ENCODE data around the gene MTCH1. TPM values are rescaled to one million over a fixed set of nuclear protein-coding genes. Genes with fewer than 3 reads are reported as not detected.

The MTCH1 gene
- total RNA-seq, 2 experiments from 2014 or later: 231 to 239 TPM

GRCh38 chr6:37022135-37022863 is 36.3 kb upstream of the MTCH1 start:
- TF ChIP-seq CTCF (IDR thresholded peaks at IDR 0.05): no peak
- H3K36me3 Mint-ChIP-seq (ENCODE audit: low read depth): no peaks in the 10 kb centered on the region
- Histone ChIP-seq H3K27me3 (ENCODE audit: control insufficient read depth in 1 of 2, insufficient read depth in 2 of 2, low read length in 2 of 2) (no peaks in the 10 kb centered on the region), H3K36me3 (ENCODE audit: insufficient read depth, low read length) (no peaks in the 10 kb centered on the region), H3K27ac (ENCODE audit: low read depth in 1 of 2, low read length in 2 of 2) (no peak overlapping the region), H3K4me1 (ENCODE audit: insufficient read depth, low read length) (peaks cover 52% of the 10 kb centered on the region), H3K9me3 (ENCODE audit: control insufficient read depth in 1 of 2, insufficient read depth in 1 of 2, low read length in 2 of 2) (no peaks in the 10 kb centered on the region), H3K4me3 (ENCODE audit: low read length) (no peak overlapping the region)
- intact Hi-C loops (cut with DNase I, micrococcal nuclease): loop anchor here in 1 of 2 experiments (2.0 kb wide), 1 partner anchor 25 kb away; no protein-coding TSS in a partner anchor
- H3K27me3 Mint-ChIP-seq: no peaks in the 10 kb centered on the region
- H3K4me3 Mint-ChIP-seq: no peak overlapping the region
- peak in 1 of 14 experiments; percentile 34 for DNase-seq
- peak overlapping the region; percentile 32 for H3K27ac Mint-ChIP-seq
- H3K9me3 Mint-ChIP-seq: no peaks in the 10 kb centered on the region
- CTCF ChIA-PET: interaction anchor here (0.8 to 9.0 kb wide), 12 partner anchors 9 to 293 kb away, joined by 3 to 205 read pairs (median 5); partner anchors contain the start of genes MTCH1 and PIM1
- peaks cover 49% of the 10 kb centered on the region for H3K4me1 Mint-ChIP-seq (ENCODE audit: low read depth)
- POLR2A ChIA-PET: interaction anchor here (1.0 to 10.2 kb wide), 12 partner anchors 24 to 187 kb away, joined by 3 to 164 read pairs (median 6); partner anchors contain the start of genes C6orf89, MTCH1 and PIM1
- no peak for ATAC-seq (ENCODE audit: poor library complexity)

DNA sequence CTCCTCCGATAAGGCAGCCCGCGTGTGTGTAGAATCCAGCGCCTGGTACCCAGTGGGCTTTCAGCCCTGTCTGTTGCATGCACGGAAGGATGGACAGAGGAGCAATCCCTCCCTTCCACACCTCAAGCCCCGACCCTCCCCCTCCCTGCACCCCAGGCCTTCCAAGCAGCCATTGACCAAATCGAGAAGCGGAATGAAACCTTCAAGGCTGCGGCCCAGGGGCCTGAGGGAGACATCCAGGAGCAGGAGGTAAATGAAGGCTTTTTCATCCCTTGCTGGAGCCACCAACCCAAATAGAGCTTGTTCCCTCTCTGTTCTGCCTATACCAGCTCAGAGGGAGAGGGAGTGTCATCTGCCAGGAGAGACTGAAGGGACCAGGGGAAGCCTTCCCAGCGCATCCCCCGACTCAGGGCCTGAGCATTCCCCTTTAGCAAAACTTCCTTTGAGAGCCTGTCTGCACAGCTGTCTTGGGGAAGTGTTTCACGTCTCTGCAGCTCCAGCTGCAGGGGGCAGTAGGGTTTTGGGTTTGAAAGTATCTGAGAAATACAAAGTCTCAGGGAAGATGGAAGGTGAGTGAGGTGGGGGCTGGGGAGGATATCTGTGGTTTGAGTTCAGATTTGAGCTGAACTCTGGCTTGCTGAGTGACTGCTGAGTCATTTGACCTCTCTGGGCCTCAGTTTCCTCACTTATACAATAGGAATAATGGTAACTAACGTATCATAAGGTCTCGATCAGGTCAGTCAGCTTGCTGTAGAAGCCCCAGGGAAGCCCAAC is 35.5 kb upstream of the MTCH1 start:
- Histone ChIP-seq H3K9me3 (ENCODE audit: control insufficient read depth in 1 of 2, insufficient read depth in 1 of 2, low read length in 2 of 2) (no peaks in the 10 kb centered on the region), H3K4me1 (ENCODE audit: insufficient read depth, low read length) (peaks cover 52% of the 10 kb centered on the region), H3K27ac (ENCODE audit: low read depth in 1 of 2, low read length in 2 of 2) (no peak overlapping the region), H3K27me3 (ENCODE audit: control insufficient read depth in 1 of 2, insufficient read depth in 2 of 2, low read length in 2 of 2) (no peaks in the 10 kb centered on the region), H3K4me3 (ENCODE audit: low read length) (no peak overlapping the region), H3K36me3 (ENCODE audit: insufficient read depth, low read length) (no peaks in the 10 kb centered on the region)
- H3K4me3 Mint-ChIP-seq: no peak overlapping the region
- intact Hi-C loops (cut with DNase I, micrococcal nuclease): loop anchor here in 1 of 2 experiments (1.0 to 2.0 kb wide), 2 partner anchors 25 to 188 kb away; no protein-coding TSS in a partner anchor
- TF ChIP-seq CTCF (IDR thresholded peaks at IDR 0.05): peak; percentile 68
- ChIA-PET POLR2A (interaction anchor here (1.0 to 10.2 kb wide), 11 partner anchors 25 to 188 kb away, joined by 3 to 164 read pairs (median 6); partner anchors contain the start of genes C6orf89, MTCH1 and PIM1), CTCF (interaction anchor here (0.8 to 9.0 kb wide), 12 partner anchors 10 to 293 kb away, joined by 3 to 205 read pairs (median 5); partner anchors contain the start of genes MTCH1 and PIM1)
- H3K27me3 Mint-ChIP-seq: no peaks in the 10 kb centered on the region
- no peaks in the 10 kb centered on the region for H3K36me3 Mint-ChIP-seq (ENCODE audit: low read depth)
- peaks cover 49% of the 10 kb centered on the region for H3K4me1 Mint-ChIP-seq (ENCODE audit: low read depth)
- H3K9me3 Mint-ChIP-seq: no peaks in the 10 kb centered on the region
- ATAC-seq (ENCODE audit: poor library complexity): peak; percentile 53
- DNase-seq: peak; percentile 51 to 91 (median 73)
- peak overlapping the region; percentile 32 for H3K27ac Mint-ChIP-seq

GRCh38 chr6:37020812-37021211 is 34.8 kb upstream of the MTCH1 start:
- Histone ChIP-seq H3K27me3 (ENCODE audit: control insufficient read depth in 1 of 2, insufficient read depth in 2 of 2, low read length in 2 of 2) (no peaks in the 10 kb centered on the region), H3K4me1 (ENCODE audit: insufficient read depth, low read length) (peaks cover 52% of the 10 kb centered on the region), H3K36me3 (ENCODE audit: insufficient read depth, low read length) (no peaks in the 10 kb centered on the region), H3K4me3 (ENCODE audit: low read length) (no peak overlapping the region), H3K27ac (ENCODE audit: low read depth in 1 of 2, low read length in 2 of 2) (no peak overlapping the region), H3K9me3 (ENCODE audit: control insufficient read depth in 1 of 2, insufficient read depth in 1 of 2, low read length in 2 of 2) (no peaks in the 10 kb centered on the region)
- no peak for ATAC-seq (ENCODE audit: poor library complexity)
- POLR2A ChIA-PET: interaction anchor here (0.9 to 10.2 kb wide), 5 partner anchors 30 to 202 kb away, joined by 3 to 164 read pairs (median 25); partner anchors contain the start of gene PIM1
- no peaks in the 10 kb centered on the region for H3K27me3 Mint-ChIP-seq
- no peak overlapping the region for H3K4me3 Mint-ChIP-seq
- no peak for TF ChIP-seq CTCF (IDR thresholded peaks at IDR 0.05)
- peaks cover 49% of the 10 kb centered on the region for H3K4me1 Mint-ChIP-seq (ENCODE audit: low read depth)
- no peaks in the 10 kb centered on the region for H3K36me3 Mint-ChIP-seq (ENCODE audit: low read depth)
- H3K27ac Mint-ChIP-seq: no peak overlapping the region
- H3K9me3 Mint-ChIP-seq: no peaks in the 10 kb centered on the region
- intact Hi-C loops (cut with DNase I, micrococcal nuclease): loop anchor here in 1 of 2 experiments (1.0 kb wide), 1 partner anchor 188 kb away; no protein-coding TSS in a partner anchor
- no peak for DNase-seq
- CTCF ChIA-PET: interaction anchor here (0.8 to 9.0 kb wide), 6 partner anchors 25 to 199 kb away, joined by 3 to 205 read pairs (median 26); partner anchors contain the start of gene PIM1

Measured in CD4-positive, alpha-beta T cell (primary cell).